HPDE6-E6E7 (cell line): ENCODE measurements around the gene LOXL3.

Experiments
- DNase-seq: peaks from one replicate; pipeline ENCODE4 v3.0.0; 2011; ENCODE audit warnings: missing footprints; ENCODE audit errors: extremely low spot score

Gene LOXL3

DNA sequence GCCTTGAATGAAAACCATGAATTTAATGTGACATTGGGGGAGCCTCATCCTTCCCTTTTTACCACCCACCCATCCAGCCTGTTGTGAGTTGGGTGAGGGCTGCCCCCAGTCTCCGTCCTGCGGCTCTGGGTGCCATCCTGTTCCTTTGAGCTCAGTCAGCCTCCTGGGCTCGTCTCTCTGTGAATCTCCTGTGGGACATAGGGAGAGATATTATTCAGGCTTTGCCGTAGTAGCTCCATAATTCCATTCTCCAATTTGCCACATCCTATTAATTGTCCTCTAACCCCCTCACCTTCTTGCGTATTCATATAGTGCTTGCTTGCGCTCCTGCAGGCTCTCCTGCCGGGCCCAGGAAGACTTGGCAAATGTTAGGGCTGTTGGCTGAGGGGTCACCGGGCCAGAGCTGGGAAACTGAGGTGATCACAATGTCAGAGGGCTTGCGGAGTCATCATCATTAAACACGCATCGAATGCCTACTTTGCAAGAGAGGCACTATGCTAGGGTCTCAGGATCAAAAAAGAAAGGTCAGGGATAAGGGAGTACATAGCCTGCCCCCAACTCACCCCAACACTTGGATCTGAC is 27.0 kb downstream of the LOXL3 start:
- DNase-seq = no peak

- DNase-seq = peak; percentile 87
Measured at GRCh38 chr2:74525717-74526648, 27.8 kb downstream of the LOXL3 start, which contains the start of gene DQX1. TSS of gene DQX1 (minus strand) at chr2:74526231. CDS start at chr2:74525729, 502 bp downstream.

DNA sequence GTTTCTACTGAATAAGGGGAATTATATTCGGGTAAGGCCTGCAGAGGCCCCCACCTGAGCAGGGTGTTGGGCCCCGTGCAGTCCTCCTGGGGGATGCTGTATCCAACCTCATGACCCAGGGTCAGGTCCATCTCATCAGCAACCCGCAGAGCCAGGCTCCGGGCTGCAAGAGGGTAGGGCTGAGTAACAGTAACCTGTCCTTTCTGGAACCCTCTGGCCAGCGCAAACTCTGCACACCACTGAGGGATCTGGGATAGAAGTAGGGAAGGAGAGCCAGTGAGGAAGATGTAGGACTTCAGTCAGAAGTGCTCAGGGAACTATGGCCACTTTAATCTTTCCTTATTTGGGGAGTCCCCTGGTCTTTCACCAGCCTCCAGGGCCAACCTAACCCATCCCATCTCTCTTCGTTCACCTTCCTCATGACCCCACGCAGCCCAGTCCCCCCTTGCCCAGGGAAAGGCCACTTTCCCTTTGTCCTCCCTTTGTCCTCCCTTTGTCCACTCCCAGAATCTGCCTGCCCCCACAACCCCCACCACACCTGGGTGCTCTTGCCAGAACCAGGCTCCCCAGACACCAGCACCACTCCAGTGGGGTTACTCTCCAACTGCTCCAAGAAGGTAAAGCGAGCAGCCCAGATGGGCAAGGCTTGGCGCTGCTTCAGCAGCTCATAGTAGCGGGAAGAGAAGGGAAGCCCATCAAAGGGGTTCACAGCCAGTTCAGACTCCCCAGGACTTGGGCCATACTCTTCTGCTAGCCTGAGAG is 28.6 kb downstream of the LOXL3 start:
- no peak for DNase-seq

DNA sequence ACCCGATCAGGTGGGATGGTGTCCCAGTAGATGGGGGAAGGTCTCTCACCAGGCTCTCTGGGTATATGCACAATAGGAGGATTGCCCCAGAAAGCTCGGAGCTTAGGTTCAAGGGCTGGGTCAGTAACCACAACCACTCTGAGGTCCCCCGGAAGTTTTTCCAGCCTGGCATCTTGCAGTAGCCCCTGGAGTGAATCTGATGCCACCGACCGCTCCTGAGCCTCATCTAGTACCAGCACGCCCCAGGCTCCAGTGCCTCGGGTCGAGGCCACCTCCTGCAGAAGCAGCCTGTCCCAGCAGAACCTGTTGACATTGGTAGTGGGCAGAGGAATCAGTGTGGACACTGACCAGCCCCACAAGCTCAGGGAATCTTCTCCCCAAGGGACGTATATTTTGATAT is 29.7 kb downstream of the LOXL3 start:
- DNase-seq = no peak

GRCh38 chr2:74522516-74522915 is 31.2 kb downstream of the LOXL3 start:
- no peak for DNase-seq

DNA sequence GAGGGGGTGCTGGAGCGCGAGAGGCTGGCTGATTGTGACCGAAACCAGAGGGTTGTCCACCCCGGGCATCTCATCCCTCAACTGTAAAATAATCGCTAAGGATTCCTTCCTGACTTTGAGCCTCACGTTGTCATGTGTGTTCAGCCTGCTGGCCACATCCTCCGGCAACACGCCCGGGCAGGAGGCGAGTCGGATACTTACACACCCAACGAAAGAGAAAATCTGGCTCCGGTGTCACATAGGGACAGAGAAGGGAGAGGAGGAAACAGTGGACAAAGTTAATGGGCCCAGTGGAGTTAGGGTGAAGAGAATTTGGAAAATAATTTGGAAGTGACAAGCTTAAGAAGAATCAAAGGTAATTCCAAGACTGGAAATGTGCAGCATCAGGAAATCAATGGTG is 37.1 kb downstream of the LOXL3 start:
- no peak for DNase-seq

DNA sequence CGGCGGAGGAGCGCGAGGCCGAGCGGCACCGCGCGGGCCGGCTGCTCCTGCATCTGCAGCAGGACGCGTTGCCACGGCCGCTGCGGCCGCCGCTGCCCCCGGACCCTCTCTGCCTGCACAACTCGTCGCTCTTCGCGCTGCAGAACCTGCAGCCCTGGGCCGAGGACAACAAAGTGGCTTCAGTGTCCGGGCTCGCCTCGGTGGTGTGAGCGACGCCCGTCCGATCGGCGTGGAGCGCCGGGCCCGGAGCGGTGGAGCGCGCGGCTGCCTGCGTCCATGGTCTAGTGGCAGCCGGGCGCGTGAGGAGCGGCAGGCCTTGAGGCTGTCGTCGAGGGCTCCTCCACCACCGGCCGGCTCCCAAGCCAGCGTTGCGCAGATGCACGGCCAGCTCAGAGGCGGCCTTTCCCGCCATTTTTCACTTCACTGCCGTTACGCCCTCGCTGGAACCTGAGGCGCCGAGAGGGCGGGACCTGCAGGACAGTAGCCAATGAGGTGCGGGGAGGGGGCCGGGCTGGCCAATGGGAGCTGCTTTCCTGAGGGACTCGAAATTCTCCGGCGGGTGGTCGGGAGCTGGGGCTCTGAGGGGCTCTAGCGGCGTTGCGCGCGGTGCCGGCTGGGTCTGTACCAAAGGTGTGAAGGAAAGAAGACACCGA is 37.6 kb downstream of the LOXL3 start:
- DNase-seq = no peak

- no peak for DNase-seq
Measured at GRCh38 chr2:74515271-74515980, 38.3 kb downstream of the LOXL3 start.

DNA sequence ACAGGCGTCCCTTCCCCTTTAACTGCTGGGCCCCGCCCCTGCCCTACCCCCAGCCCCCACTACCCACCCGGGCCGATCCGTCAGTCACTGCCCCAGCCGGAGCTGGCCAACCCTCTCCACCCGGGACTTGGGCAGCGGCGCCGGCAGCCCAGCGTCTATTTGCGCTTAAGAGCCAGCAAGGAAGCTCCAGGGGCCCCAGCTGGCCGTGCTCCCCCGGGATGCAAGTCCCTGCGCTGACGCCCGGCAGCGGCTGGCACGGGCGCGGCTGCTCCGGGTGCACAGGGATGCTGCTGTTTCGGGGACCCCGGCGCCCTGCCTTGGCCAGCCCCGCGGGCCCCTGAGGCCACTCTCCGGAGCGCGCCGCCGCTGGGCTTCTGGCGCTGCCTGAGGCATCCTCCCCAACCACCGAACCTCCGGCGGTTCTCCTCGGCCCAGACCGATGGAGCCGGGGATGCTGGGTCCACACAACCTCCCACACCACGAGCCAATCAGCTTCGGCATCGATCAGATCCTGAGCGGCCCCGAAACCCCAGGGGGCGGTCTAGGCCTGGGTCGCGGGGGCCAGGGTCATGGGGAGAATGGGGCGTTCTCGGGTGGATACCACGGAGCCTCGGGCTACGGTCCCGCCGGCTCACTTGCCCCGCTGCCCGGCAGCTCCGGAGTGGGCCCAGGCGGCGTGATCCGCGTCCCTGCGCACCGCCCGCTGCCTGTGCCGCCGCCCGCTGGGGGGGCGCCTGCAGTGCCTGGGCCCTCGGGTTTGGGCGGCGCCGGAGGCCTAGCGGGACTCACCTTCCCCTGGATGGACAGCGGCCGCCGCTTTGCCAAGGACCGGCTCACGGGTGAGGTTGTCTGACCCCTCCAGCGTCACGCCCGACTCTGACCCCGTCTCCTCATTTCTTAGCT is 39.1 kb downstream of the LOXL3 start, which contains the start of gene TLX2:
TLX2 (plus strand) TSS at position 83 of the 903 bp plus-strand sequence; CDS start at position 440, 357 bp downstream.
- no peak for DNase-seq

DNA sequence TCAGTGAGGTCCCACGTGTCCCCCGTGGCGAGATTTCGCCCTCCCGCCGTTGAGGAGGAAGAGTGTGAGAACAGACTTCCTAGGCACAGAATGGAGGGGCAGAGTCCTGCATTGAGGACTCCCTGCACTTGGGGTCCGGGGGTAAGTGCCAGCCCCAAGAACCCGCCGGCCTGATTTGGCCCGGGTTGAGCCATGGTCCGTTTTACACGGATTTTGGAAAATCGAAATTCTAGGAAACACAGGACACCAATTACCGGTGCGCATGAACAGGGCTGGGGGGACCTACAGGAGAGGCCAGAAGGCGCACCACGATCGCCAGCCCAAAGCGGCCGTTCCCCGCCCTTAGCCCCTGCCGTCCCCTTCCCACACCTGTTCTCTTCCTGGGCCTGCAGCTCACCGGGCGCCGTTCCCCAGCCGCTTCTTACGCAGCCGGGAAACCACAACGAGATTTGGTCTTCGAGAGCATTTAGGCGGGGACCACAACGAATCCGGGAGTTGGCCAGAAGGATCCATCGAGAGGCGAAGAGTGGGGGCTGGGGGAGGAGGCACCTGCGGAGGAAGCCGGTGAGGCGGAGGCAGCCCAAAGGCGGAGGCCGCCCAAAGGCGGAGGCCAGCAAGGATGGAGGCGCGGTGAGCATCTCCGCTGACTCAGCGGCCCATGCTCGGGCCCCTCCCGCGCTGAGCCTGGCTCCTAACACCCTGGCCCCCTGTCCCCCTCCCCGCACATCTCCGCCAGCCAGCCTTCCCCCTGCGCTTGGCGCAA is 40.0 kb downstream of the LOXL3 start:
- no peak for DNase-seq

GRCh38 chr2:74512744-74513604 is 40.8 kb downstream of the LOXL3 start:
- no peak for DNase-seq

DNA sequence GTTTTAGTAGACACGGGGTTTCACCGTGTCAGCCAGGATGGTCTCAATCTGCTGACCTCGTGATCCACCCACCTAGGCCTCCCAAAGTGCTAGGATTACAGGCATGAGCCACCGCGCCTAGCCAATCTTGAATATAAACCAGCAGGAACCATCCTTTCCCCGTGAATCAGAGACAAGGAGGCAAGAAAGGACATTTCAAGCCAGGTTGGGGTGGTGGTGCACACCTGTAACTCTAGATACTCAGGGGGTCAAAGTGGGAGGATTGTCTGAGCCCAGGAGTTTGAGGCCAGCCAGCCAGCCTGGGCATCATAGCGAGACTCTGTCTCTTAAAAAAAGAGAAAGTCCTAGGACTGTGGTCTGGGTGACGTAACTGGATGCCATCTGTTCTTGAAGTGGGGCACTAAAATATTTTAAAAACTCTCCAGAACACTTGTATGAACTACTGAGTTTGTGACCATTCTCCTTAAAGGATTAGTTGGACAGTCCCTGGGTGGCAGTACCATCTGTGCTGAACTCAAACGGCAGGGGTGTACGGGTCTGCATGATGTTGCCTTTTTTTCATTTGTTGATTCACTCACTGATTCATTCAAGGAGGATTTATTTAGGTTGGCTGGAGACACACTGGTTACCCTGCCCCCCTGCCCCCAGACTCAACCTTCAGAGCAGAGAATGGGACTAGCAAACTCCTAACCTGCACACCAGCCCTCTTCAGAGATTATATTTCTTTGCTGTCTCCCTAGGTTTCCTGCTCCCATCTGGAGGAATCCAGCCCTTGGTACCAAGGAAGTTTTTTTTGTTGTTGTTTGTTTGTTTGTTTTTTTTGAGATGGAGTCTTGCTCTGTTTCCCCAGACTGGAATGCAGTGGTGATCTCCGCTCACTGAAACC is 42.4 kb downstream of the LOXL3 start:
- no peak for DNase-seq

DNA sequence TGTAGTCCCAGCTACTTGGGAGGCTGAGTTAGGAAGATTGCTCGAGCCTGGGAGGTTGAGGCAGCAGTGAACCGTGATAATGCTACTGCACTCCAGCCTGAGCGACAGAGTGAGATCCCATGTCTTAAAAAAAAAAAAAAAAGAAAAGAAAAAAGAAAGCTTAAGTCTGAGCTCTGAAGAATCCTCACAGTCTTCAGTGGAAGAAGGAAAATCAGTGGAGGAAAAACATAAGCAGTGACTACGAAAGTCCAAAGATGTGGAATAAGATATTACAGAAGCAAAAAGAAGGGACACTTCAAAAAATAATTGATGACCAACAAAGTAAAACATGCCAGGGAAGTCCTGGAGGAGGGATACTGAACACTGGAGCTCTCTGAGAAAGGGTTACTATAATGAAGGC is 43.5 kb downstream of the LOXL3 start:
- no peak for DNase-seq

GRCh38 chr2:74507926-74508520 is 45.7 kb downstream of the LOXL3 start:
- no peak for DNase-seq

- peak; percentile 93 for DNase-seq
Measured at GRCh38 chr2:74507145-74507925, 46.4 kb downstream of the LOXL3 start, which contains the start of gene PCGF1. TSS of gene PCGF1 (minus strand) at chr2:74507695. CDS start at chr2:74507668, 27 bp downstream.
